Measurements from ENCODE around the gene ADORA1. TPM values are rescaled to one million over a fixed set of nuclear protein-coding genes. Genes with fewer than 3 reads are reported as not detected.

The ADORA1 gene
- total and polyA plus RNA-seq, 2 of the 13 experiments (the other 11 are each of a cell fraction or from before 2014, with no cell fraction given), result 0.11 TPM; not detected in 1

GRCh38 chr1:203186446-203187303 is 59.1 kb downstream of the ADORA1 start, which contains the start of gene CHI3L1:
CHI3L1 (minus strand) TSS chr1:203186704; CDS start chr1:203186623, 81 bp downstream.
- ChIA-PET POLR2A (no interaction called here), CTCF (ENCODE audit: low intra/inter-chr PET ratio, low total read pairs) (no interaction called here)
- Histone ChIP-seq H3K36me3 (replicated peaks in 1 of 2; ENCODE audit: control insufficient read depth in 1 of 2, insufficient read depth in 2 of 2, low read length in 2 of 2) (no peaks in the 10 kb centered on the region), H3K9ac (ENCODE audit: insufficient read depth, low read depth, low read length) (no peak within 1 kb of the TSS), H3K27me3 (ENCODE audit: control insufficient read depth in 1 of 2, insufficient read depth in 2 of 2, low read length in 2 of 2) (peaks cover 0 to 18% of the 10 kb centered on the region in 2 experiments; a peak in 3 of 5 replicates), H3K9me3 (ENCODE audit: low read length) (no peaks in the 10 kb centered on the region), H3K79me2 (ENCODE audit: insufficient read depth, low read length) (no peaks in the 10 kb centered on the region), H4K20me1 (ENCODE audit: insufficient read depth, low read length) (no peaks in the 10 kb centered on the region), H3K4me1 (ENCODE audit: insufficient read depth, low read length) (no peaks in the 10 kb centered on the region), H3K27ac (ENCODE audit: extremely low read length, insufficient read depth, low read length) (no peak within 1 kb of the TSS), H2AFZ (ENCODE audit: low read length) (no peak within 1 kb of the TSS), H3K4me3 (replicated peaks in 1 of 3; ENCODE audit: insufficient read depth in 1 of 3, low read depth in 2 of 3, low read length in 3 of 3) (no peak within 1 kb of the TSS), H3K4me2 (ENCODE audit: low read depth, low read length) (no peak within 1 kb of the TSS)
- 8% methylated on average over 14 of the region's 14 CpGs for WGBS (ENCODE audit: low lambda C conversion rate)
- DNase-seq (ENCODE audit: low spot score), result no peak
- FAIRE-seq, result no peak
- no peak for TF ChIP-seq CTCF (CRISPR knock-in tag; IDR thresholded peaks at IDR 0.05)
- TF ChIP-seq NFAT5 (CRISPR knock-in tag; IDR thresholded peaks at IDR 0.05), result no peak
- TF ChIP-seq ZFP36L2 (CRISPR knock-in tag; IDR thresholded peaks at IDR 0.05), result no peak
- TF ChIP-seq ZNF878 (CRISPR knock-in tag; IDR thresholded peaks at IDR 0.05), result no peak
- no peak for TF ChIP-seq ZNF101 (CRISPR knock-in tag; IDR thresholded peaks at IDR 0.05; ENCODE audit: borderline replicate concordance, low read depth)
- intact Hi-C loops (cut with micrococcal nuclease; ENCODE audit: unreplicated experiment), result no loop called here
- no TSS peak for BruUV-seq (replicated peaks)
- no peak for ATAC-seq
- in situ Hi-C loops (cut with HindIII; ENCODE audit: extremely low pct_ligation_motif_present, low pct_unique_long_range_greater_than_20kb), result no loop called here

Measured in HepG2 (cell line).